Adrenal gland (tissue), 19 donors: Measurements from ENCODE around the gene ZRANB1. TPM values are rescaled to one million over a fixed set of nuclear protein-coding genes. Genes with fewer than 3 reads are reported as not detected.

Experiments used
- DNase-seq, 7 donors: peaks; one replicate each; pipeline ENCODE4 v3.0.0-alpha.2; 2019 to 2020
- H3K27ac ChIP-seq, 5 donors: fragments of 200-600 bp; sonication (generic) in 4 of 5; 1 replicate in 3 of 5; 2 replicates in 2 of 5; pipeline versions ENCODE4 v1.5.1 to v1.8.0; 2016 to 2020; ENCODE audit warnings: mild to moderate bottlenecking in 1 of 5
- H3K27me3 ChIP-seq: fragments of 200-600 bp; 2 replicates; pipeline ENCODE4 v1.8.0; 2021
- H3K36me3 ChIP-seq, 2 donors: fragments of 200-600 bp; replicated peaks in 1 of 2; 1 replicate in 1 of 2; 2 replicates in 1 of 2; pipeline versions ENCODE4 v1.5.1 to v1.8.0; 2018 to 2022
- H3K4me1 ChIP-seq, 2 donors: fragments of 200-600 bp; replicated peaks in 1 of 2; 1 replicate in 1 of 2; 2 replicates in 1 of 2; pipeline versions ENCODE4 v1.5.1 to v1.8.0; 2018 to 2021
- H3K4me3 ChIP-seq, 4 donors: fragments of 200-600 bp; sonication (generic) in 3 of 4; one replicate each; pipeline ENCODE4 v1.5.1; 2016 to 2018
- H3K9me3 ChIP-seq, 3 donors: fragments of 200-600 bp; sonication (generic) in 1 of 3; replicated peaks in 1 of 3; 1 replicate in 2 of 3; 2 replicates in 1 of 3; pipeline versions ENCODE4 v1.5.1 to v1.8.0; 2016 to 2021
- POLR2A ChIP-seq, 2 donors: fragments of 450-650 bp; IDR thresholded peaks; one replicate each; pipeline ENCODE4 v1.6.1; 2017; ENCODE audit warnings: antibody characterized with exemption in 2 of 2, mild to moderate bottlenecking in 2 of 2, moderate library complexity in 1 of 2
- WGBS, 4 donors: extraction: QIAGEN DNeasy Blood & Tissue Kit in 2 of 4; methylation state at CpG; one replicate each; pipeline versions ENCODE4 v1.1.5 to v1.1.7; 2013 to 2017; 5-methylcytosine and 5-hydroxymethylcytosine counted together
- intact Hi-C, 2 donors: fragments of 100-400 bp; cut with DNase I; formaldehyde crosslinking; loops; one replicate each; pipeline versions ENCODE4 v1.14.1 to v1.15.0; 2022 to 2023
- long read RNA-seq, 10 donors: library from polyadenylated mRNA in 3 of 10; unstranded in 2 of 10; stranded (forward) in 1 of 10; transcript quantifications; one replicate each; pipeline ENCODE4 v2.0.0 and lab custom pipeline, GENCODE V29; 2021 to 2026
- polyA plus RNA-seq, 3 donors: library from polyadenylated mRNA; stranded (reverse); fragments of 200-250 nt in 2 of 3; fragments of 350-450 nt in 1 of 3; fragmentation: Illumina TruSeq in 1 of 3; extraction: RNeasy Lipid Tissue Mini Kit (QIAGEN cat#74804) in 1 of 3; gene quantifications; one replicate each; pipeline ENCODE4 v1.2.3, GENCODE V29; 2013 to 2014
- total RNA-seq, 9 donors: library from RNA; depleted of rRNA in 4 of 9; stranded (reverse); fragments of >200 nt in 4 of 9; fragments of 120-200 nt in 1 of 9; fragmentation: NEBNext Ultra II Directional in 1 of 9; extraction: Animal tissue kit (Norgen Biotek cat#: 25700) in 1 of 9; gene quantifications; one replicate each; pipeline versions ENCODE4 v1.1.0 to v1.2.4, GENCODE V29; 2013 to 2023
- TF ChIP-seq, protein P1 (sequence below), 6 experiments: fragments of 450-650 bp in 4 of 6; fragments of 200-600 bp in 2 of 6; sonication (generic) in 1 of 6; IDR thresholded peaks; 1 replicate in 5 of 6; 2 replicates in 1 of 6; pipeline versions ENCODE4 v1.5.1 to v1.8.0; 2016 to 2021; ENCODE audit warnings: antibody characterized with exemption in 6 of 6, mild to moderate bottlenecking in 2 of 6, moderate library complexity in 1 of 6
- donor health status: healthy with polysubstance abuse.
- donor health status: Bipolar disorder and iron deficiency.
- donor health status: DM: yes; HTN: yes; CAD: no.
- donor health status: DM: no; HTN: no; CAD: no.
- donor health status: DM: no; HTN: no; CAD: no.
- donor health status: DM: yes; HTN: yes; CAD: no.

ZRANB1 gene
- total RNA-seq (10 to 100 TPM; 23.0 to 64.7 (median 42.2) TPM), polyA plus RNA-seq (10 to 100 TPM; 20.2 to 30.4 (median 23.6) TPM)
- long read RNA-seq, donor 1, full-length matches to known transcripts, result 4 of 4 reads
- long read RNA-seq, donor 1, partial matches to known transcripts, result 0 of 4 reads
- long read RNA-seq, donor 1, other reads (novel, unspliced or antisense), result 0 of 4 reads
- long read RNA-seq, donor 2, full-length matches to known transcripts, result 4 of 4 reads
- long read RNA-seq, donor 2, partial matches to known transcripts, result 0 of 4 reads
- long read RNA-seq, donor 2, other reads (novel, unspliced or antisense), result 0 of 4 reads
- long read RNA-seq, donor 3, full-length matches to known transcripts, result 2 of 8 reads
- long read RNA-seq, donor 3, partial matches to known transcripts, result 6 of 8 reads
- long read RNA-seq, donor 3, other reads (novel, unspliced or antisense), result 0 of 8 reads
- long read RNA-seq, donor 4, partial matches to known transcripts, result 2 of 3 reads
- long read RNA-seq, donor 4, other reads (novel, unspliced or antisense), result 1 of 3 reads
- long read RNA-seq, donor 5, full-length matches to known transcripts, result 1 of 118 reads
- long read RNA-seq, donor 5, partial matches to known transcripts, result 2 of 118 reads
- long read RNA-seq, donor 5, other reads (novel, unspliced or antisense), result 115 of 118 reads
- long read RNA-seq, donor 6, partial matches to known transcripts, result 2 of 4 reads
- long read RNA-seq, donor 6, other reads (novel, unspliced or antisense), result 2 of 4 reads
- long read RNA-seq, donor 7, full-length matches to known transcripts, result 6 of 6 reads
- long read RNA-seq, donor 7, partial matches to known transcripts, result 0 of 6 reads
- long read RNA-seq, donor 7, other reads (novel, unspliced or antisense), result 0 of 6 reads
- long read RNA-seq, donor 8, full-length matches to known transcripts, result 11 of 17 reads
- long read RNA-seq, donor 8, partial matches to known transcripts, result 0 of 17 reads
- long read RNA-seq, donor 8, other reads (novel, unspliced or antisense), result 6 of 17 reads
- long read RNA-seq, donor 9, result 0 reads
- long read RNA-seq, donor 10, full-length matches to known transcripts, result 2 of 2 reads
- long read RNA-seq, donor 10, partial matches to known transcripts, result 0 of 2 reads
- long read RNA-seq, donor 10, other reads (novel, unspliced or antisense), result 0 of 2 reads

DNA sequence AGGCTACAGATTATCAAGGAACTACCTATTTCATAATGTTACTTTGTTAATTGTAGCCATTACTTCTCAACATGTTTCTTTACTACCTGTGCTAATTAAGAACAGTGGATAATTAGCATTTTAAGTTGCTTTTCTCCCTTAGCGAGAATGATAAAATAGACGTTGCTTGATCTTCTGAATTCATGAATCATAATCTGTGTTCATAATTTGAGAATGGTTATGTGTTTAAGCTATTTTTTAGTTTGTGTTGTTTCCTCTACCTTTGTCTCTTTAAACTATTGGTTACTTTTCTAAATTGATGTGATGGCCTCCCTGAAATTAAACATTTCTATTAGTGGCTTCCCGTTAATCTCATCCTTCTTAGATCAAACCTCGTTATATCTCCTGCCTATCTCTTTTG is at the start of gene ZRANB1:
Gene ZRANB1, plus strand, starts transcription at position 301 of the 400 bp plus-strand sequence. CDS start 371 bp downstream, outside the sequence.
- Histone ChIP-seq H3K36me3 (no peaks in the 10 kb centered on the region), H3K4me3 (no peak within 1 kb of the TSS), H3K27me3 (no peaks in the 10 kb centered on the region), H3K9me3 (no peaks in the 10 kb centered on the region), H3K27ac (peak within 1 kb of the TSS in 4 of 5 donors; percentile 37 to 69 (median 58)), H3K4me1 (peaks cover 34 to 70% of the 10 kb centered on the region in 2 donors)
- WGBS, 4 donors, result 56 to 68% (median 66%) methylated on average over 4 of the region's 4 CpGs
- no peak for DNase-seq
- no peak for TF ChIP-seq POLR2A (IDR thresholded peaks at IDR 0.05)
- TF ChIP-seq, protein P1, sequence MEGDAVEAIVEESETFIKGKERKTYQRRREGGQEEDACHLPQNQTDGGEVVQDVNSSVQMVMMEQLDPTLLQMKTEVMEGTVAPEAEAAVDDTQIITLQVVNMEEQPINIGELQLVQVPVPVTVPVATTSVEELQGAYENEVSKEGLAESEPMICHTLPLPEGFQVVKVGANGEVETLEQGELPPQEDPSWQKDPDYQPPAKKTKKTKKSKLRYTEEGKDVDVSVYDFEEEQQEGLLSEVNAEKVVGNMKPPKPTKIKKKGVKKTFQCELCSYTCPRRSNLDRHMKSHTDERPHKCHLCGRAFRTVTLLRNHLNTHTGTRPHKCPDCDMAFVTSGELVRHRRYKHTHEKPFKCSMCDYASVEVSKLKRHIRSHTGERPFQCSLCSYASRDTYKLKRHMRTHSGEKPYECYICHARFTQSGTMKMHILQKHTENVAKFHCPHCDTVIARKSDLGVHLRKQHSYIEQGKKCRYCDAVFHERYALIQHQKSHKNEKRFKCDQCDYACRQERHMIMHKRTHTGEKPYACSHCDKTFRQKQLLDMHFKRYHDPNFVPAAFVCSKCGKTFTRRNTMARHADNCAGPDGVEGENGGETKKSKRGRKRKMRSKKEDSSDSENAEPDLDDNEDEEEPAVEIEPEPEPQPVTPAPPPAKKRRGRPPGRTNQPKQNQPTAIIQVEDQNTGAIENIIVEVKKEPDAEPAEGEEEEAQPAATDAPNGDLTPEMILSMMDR (IDR thresholded peaks at IDR 0.05), result no peak
- intact Hi-C loops, result no loop called here

DNA sequence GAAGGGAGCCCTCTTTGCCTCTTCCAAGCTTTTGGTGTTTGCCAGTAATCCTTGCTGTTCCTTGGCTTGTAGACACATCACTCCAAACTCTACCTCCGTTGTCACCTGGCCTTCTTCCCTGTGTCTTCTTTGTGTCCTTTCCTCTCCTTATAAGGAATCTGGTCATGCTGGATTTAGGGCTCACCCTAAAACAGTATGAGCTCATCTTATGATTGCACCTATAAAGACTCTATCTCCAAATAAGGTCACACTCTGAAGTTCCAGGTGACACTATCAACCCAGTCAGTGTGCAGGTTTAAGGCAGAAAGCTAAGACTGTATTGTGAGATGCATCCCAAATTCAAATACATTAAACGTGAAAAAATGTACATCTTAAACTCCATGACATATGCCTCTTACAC is 49.0 kb upstream of the ZRANB1 start:
- H3K27me3 ChIP-seq, result no peaks in the 10 kb centered on the region
- DNase-seq, result no peak
- WGBS, 4 donors, result 75 to 90% (median 89%) methylated on average over 2 of the region's 2 CpGs
- H3K9me3 ChIP-seq, result no peaks in the 10 kb centered on the region
- H3K4me3 ChIP-seq, result no peak overlapping the region
- no peaks in the 10 kb centered on the region for H3K4me1 ChIP-seq
- H3K36me3 ChIP-seq, result no peaks in the 10 kb centered on the region
- H3K27ac ChIP-seq, result no peak overlapping the region
- TF ChIP-seq, protein P1 (IDR thresholded peaks at IDR 0.05), result no peak
- no peak for TF ChIP-seq POLR2A (IDR thresholded peaks at IDR 0.05)
- intact Hi-C loops, result no loop called here

DNA sequence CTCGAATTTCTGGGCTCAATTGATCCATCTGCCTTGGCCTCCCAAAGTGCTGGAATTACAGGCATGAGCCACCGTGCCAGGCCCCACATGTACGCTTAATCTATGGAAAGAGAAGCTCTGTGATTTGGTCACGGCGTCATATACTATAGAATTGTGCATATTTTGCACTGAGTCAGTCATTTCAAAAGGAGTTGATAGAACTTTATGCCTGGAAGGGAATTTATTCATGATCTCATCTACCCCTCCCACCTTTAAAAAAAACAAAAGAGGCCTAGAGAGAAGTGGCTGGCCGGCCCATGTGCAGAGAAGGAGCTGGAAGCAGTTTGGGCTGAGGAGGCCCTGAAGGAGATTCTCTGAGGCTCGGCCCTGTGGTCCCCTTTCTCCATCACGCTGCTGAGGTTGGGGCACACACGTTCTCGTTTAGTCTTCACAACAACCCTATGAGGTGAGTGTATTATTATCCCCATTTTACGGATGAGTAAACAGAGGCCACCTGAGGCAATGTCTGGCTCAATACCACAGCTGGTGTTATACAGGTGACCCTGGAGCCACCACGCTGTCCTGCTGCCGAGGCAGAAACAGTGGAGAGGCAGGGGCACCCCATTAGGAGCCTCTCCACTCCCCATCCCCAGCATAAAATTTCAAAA is 47.2 kb upstream of the ZRANB1 start:
- Histone ChIP-seq H3K4me1 (no peaks in the 10 kb centered on the region), H3K4me3 (no peak overlapping the region), H3K27me3 (no peaks in the 10 kb centered on the region), H3K9me3 (no peaks in the 10 kb centered on the region), H3K27ac (no peak overlapping the region), H3K36me3 (no peaks in the 10 kb centered on the region)
- DNase-seq, result no peak
- 91 to 92% (median 91%) methylated on average over 13 of the region's 13 CpGs for WGBS, 4 donors
- TF ChIP-seq POLR2A (IDR thresholded peaks at IDR 0.05), result no peak
- TF ChIP-seq, protein P1 (IDR thresholded peaks at IDR 0.05), result no peak
- intact Hi-C loops, result no loop called here
